Psoas muscle (tissue), 8 donors: ENCODE measurements around the gene DSE. TPM values are rescaled to one million over a fixed set of nuclear protein-coding genes. Genes with fewer than 3 reads are reported as not detected.

Source experiments
- ATAC-seq, 4 donors: fragments of 200-7000 bp; cut with Tn5 transposase; one replicate each; pipeline ENCODE4 v1.9.1; 2020; ENCODE audit warnings: moderate library complexity in 3 of 4, mild to moderate bottlenecking in 2 of 4
- DNase-seq, 2 donors: peaks; one replicate each; pipeline ENCODE4 v3.0.0-alpha.2; 2020
- H3K27ac ChIP-seq: fragments of 200-600 bp; one replicate; pipeline ENCODE4 v1.8.0; 2022
- H3K27me3 ChIP-seq, 3 donors: fragments of 200-600 bp in 1 of 3; one replicate each; pipeline versions ENCODE4 v1.6.1 to v1.8.0; 2013 to 2022; ENCODE audit warnings: low read length in 2 of 3, mild to moderate bottlenecking in 2 of 3, moderate library complexity in 1 of 3; ENCODE audit not compliant: insufficient read depth in 3 of 3
- H3K36me3 ChIP-seq, 2 donors: fragments of 200-600 bp in 1 of 2; one replicate each; pipeline versions ENCODE4 v1.6.1 to v1.8.0; 2013 to 2022; ENCODE audit warnings: low read depth in 1 of 2, mild to moderate bottlenecking in 1 of 2, moderate library complexity in 1 of 2; ENCODE audit not compliant: insufficient read depth in 1 of 2
- H3K4me1 ChIP-seq: fragments of 200-600 bp; one replicate; pipeline ENCODE4 v1.8.0; 2022
- H3K4me3 ChIP-seq: fragments of 200-600 bp; one replicate; pipeline ENCODE4 v1.8.0; 2022; ENCODE audit warnings: mild to moderate bottlenecking
- H3K9me3 ChIP-seq: fragments of 200-600 bp; one replicate; pipeline ENCODE4 v1.8.0; 2022
- WGBS, 3 donors: extraction: QIAGEN DNeasy Blood & Tissue Kit; methylation state at CpG; one replicate each; pipeline versions ENCODE4 v1.1.6 to v1.1.7; 2013; 5-methylcytosine and 5-hydroxymethylcytosine counted together
- intact Hi-C, 2 donors: fragments of 100-400 bp; cut with DNase I; formaldehyde crosslinking; loops; one replicate each; pipeline versions ENCODE4 v1.11.0 to v1.14.2; 2022
- polyA plus RNA-seq, 3 donors: library from polyadenylated mRNA; stranded (reverse); fragments of 200-250 nt; gene quantifications; one replicate each; pipeline ENCODE4 v1.2.3, GENCODE V29; 2013
- total RNA-seq, 4 donors: library from RNA; stranded (reverse); fragmentation: NEBNext Ultra II Directional in 2 of 4; extraction: Animal tissue kit (Norgen Biotek cat#: 25700) in 2 of 4; gene quantifications; one replicate each; pipeline versions ENCODE4 v1.2.1 to v1.2.4, GENCODE V29; 2021 to 2023
- TF ChIP-seq, protein P1 (sequence below): fragments of 200-600 bp; IDR thresholded peaks from one replicate; pipeline ENCODE4 v1.8.0; 2022; ENCODE audit warnings: antibody characterized with exemption
- donor health status: healthy with polysubstance abuse.
- donor health status: DM: no; HTN: no; CAD: no; lungs with moderate emphysema.
- donor health status: Bipolar disorder and iron deficiency.
- donor health status: healthy.
- donor health status: DM: yes; HTN: yes; CAD: no.
- donor health status: DM: no; HTN: no; CAD: no.
- donor health status: DM: no; HTN: no; CAD: no.
- donor health status: DM: yes; HTN: yes; CAD: no.

The DSE gene
- total and polyA plus RNA-seq, 7 donors, result 2.3 to 26.7 (median 9.6) TPM

DNA sequence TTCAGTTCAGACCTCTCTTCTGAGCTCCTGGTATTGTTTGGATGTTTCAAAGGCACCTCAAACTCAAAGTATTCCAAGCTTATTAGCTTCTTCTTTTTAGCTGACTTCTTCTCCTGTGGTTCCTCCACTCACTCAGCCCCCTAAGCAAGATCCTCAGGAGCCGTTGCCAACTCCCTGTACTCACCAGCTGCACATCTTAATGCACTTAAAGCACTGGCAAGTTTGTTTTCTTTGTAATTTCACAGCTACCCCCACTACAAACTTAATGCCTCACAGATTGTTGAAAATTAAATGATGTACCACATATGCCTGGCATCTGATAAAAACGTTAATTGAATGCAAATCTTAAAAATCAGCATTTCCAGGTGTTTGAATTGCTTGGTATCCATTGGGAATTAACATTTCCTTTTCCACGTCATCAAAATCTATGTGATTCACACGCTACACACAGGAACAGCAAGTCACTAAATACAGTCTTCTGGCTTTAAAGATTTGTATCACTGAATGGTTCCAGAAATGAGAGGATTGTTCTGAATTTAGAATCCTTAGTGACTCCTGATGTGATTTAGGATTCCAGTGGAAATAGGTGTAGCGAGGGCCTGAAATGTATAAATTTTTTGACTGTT lies 114.9 kb downstream of the DSE start:
- ATAC-seq (no peak), DNase-seq (no peak)
- no peak overlapping the region for H3K27ac ChIP-seq
- H3K4me1 ChIP-seq, result no peaks in the 10 kb centered on the region
- H3K9me3 ChIP-seq, result no peaks in the 10 kb centered on the region
- no peak overlapping the region for H3K4me3 ChIP-seq
- WGBS, 3 donors, result 41 to 44% (median 42%) methylated on average over 5 of the region's 5 CpGs
- H3K27me3 ChIP-seq, result no peaks in the 10 kb centered on the region
- TF ChIP-seq, protein P1, sequence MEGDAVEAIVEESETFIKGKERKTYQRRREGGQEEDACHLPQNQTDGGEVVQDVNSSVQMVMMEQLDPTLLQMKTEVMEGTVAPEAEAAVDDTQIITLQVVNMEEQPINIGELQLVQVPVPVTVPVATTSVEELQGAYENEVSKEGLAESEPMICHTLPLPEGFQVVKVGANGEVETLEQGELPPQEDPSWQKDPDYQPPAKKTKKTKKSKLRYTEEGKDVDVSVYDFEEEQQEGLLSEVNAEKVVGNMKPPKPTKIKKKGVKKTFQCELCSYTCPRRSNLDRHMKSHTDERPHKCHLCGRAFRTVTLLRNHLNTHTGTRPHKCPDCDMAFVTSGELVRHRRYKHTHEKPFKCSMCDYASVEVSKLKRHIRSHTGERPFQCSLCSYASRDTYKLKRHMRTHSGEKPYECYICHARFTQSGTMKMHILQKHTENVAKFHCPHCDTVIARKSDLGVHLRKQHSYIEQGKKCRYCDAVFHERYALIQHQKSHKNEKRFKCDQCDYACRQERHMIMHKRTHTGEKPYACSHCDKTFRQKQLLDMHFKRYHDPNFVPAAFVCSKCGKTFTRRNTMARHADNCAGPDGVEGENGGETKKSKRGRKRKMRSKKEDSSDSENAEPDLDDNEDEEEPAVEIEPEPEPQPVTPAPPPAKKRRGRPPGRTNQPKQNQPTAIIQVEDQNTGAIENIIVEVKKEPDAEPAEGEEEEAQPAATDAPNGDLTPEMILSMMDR, result no peak
- intact Hi-C loops, result no loop called here
- H3K36me3 ChIP-seq, result no peaks in the 10 kb centered on the region

DNA sequence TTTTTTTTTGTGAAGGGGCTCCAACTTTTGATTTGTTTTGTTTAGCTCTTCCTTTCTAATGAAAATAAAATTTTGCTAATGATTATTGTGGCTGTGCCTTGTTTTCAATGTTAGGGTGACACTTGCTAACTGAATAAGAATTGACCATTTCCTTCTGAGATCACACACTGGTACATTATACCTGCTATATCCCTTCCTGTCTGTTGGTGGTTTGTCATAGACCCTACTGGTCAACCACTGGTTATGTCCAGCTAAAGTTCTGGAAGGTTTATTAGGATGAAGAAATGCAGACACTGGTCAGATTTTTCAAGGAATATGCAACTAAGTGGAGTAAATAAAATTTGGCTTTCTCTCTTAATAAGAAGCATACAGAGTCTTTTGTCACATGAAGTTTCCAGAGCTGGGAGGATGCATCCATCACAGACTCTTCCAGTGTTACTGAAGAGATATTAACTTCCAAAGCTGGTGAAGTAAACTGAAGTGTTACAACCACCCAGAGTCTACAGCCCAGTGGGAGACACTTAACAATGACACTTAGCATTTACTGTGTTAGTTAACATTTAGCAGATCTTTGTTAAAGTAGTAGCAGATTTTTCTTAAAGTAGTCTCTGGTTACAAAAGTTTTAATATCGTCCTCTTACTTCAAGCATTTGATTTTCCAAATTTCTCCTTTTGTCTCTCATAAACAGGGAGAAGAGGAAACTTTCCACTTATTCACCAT lies 121.0 kb downstream of the DSE start:
- Histone ChIP-seq H3K9me3 (no peaks in the 10 kb centered on the region), H3K36me3 (no peaks in the 10 kb centered on the region), H3K27me3 (no peaks in the 10 kb centered on the region), H3K27ac (no peak overlapping the region), H3K4me3 (no peak overlapping the region), H3K4me1 (no peaks in the 10 kb centered on the region)
- DNase-seq (no peak), ATAC-seq (no peak)
- WGBS, 3 donors, result 82 to 94% (median 91%) methylated on average over 1 of the region's 1 CpG
- intact Hi-C loops, result no loop called here
- TF ChIP-seq, protein P1, result no peak

DNA sequence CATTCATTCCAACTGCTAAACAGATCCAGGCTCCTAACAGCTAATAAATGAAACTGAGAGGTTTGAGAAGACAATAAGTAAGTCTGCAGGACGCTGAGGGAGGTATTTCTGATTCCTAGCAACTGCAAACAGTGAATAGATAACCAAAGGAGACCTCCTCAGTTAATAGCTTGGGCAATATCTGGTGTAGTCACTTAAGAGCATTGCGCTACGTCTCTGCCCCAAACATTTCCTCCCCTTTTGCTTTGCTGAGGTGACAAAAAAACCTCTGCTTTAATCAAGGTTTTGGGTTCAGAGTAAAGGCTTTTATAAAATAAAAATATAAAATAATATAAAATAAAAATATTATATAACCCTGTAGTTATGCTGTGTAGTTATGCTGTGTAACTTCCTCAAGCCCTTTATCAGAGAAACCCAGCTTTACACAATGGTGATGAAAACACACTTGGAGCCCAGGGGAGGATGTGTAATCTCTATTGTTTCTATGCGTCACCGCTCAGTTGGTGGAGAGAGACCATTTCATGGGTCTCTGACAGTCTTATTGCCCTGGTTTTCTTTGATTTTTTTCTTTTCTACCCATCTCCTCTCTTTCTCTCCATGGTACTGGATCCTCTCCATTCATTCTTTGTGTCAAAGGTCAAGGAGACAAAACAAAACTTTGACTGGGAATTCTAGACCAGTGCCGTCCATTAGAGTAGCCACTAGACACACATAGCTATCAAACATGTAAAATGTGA lies 121.8 kb downstream of the DSE start:
- H3K36me3 ChIP-seq, result no peaks in the 10 kb centered on the region
- TF ChIP-seq, protein P1, result no peak
- no peak overlapping the region for H3K4me3 ChIP-seq
- H3K9me3 ChIP-seq, result no peaks in the 10 kb centered on the region
- ATAC-seq, result no peak
- no peaks in the 10 kb centered on the region for H3K27me3 ChIP-seq
- no peak for DNase-seq
- H3K27ac ChIP-seq, result no peak overlapping the region
- intact Hi-C loops, result no loop called here
- 65 to 77% (median 75%) methylated on average over 6 of the region's 6 CpGs for WGBS, 3 donors
- no peaks in the 10 kb centered on the region for H3K4me1 ChIP-seq

Other genes with a start within 250 kb of the DSE start
- gene COL10A1, start 244.8 kb upstream of the DSE start, total RNA-seq, result under 1 TPM in 1 of 4 donors, not detected in 3; 0.41 TPM
- gene COL10A1, start 244.8 kb upstream of the DSE start, polyA plus RNA-seq, result under 1 TPM in 1 of 3 donors, not detected in 2; 0.08 TPM
- gene TSPYL4, start 116.9 kb upstream of the DSE start, total RNA-seq, result 10 to 100 TPM in 1 of 4 donors, 1 to 10 TPM in 3; 3.8 to 10.1 (median 7.6) TPM
- gene TSPYL4, start 116.9 kb upstream of the DSE start, polyA plus RNA-seq, result 1 to 10 TPM; 2.8 to 6.6 (median 2.9) TPM
- 100 to 1,000 TPM in 3 of 4 donors, 10 to 100 TPM in 1; 96.3 to 174 (median 130) TPM for gene TSPYL1, start 91.0 kb upstream of the DSE start, total RNA-seq
- gene TSPYL1, start 91.0 kb upstream of the DSE start, polyA plus RNA-seq, result 10 to 100 TPM; 20.5 to 55.1 (median 23.3) TPM
- gene CALHM6, start 90.4 kb downstream of the DSE start, total RNA-seq, result under 1 TPM in 3 of 4 donors, not detected in 1; 0.50 to 0.84 (median 0.61) TPM
- gene CALHM6, start 90.4 kb downstream of the DSE start, polyA plus RNA-seq, result 1 to 10 TPM in 2 of 3 donors, under 1 TPM in 1; 0.97 to 2.1 (median 1.1) TPM
- 1 to 10 TPM in 1 of 4 donors, under 1 TPM in 3; 0.58 to 1.2 (median 0.82) TPM for gene CALHM5, start 140.7 kb downstream of the DSE start, total RNA-seq
- gene CALHM5, start 140.7 kb downstream of the DSE start, polyA plus RNA-seq, result under 1 TPM; 0.52 to 0.82 (median 0.73) TPM
- not detected for gene TRAPPC3L, start 174.7 kb downstream of the DSE start, total RNA-seq
- under 1 TPM; 0.03 to 0.16 (median 0.06) TPM for gene TRAPPC3L, start 174.7 kb downstream of the DSE start, polyA plus RNA-seq
- gene CALHM4, start 182.8 kb downstream of the DSE start, total RNA-seq, result 1 to 10 TPM in 1 of 4 donors, under 1 TPM in 2, not detected in 1; 0.27 to 1.2 (median 0.34) TPM
- gene CALHM4, start 182.8 kb downstream of the DSE start, polyA plus RNA-seq, result under 1 TPM in 2 of 3 donors, not detected in 1; 0.07 to 0.86 TPM
- 10 to 100 TPM; 49.5 to 71.4 (median 69.3) TPM for gene RWDD1, start 200.6 kb downstream of the DSE start, total RNA-seq
- 100 to 1,000 TPM in 1 of 3 donors, 10 to 100 TPM in 2; 72.0 to 153 (median 86.5) TPM for gene RWDD1, start 200.6 kb downstream of the DSE start, polyA plus RNA-seq
- gene RSPH4A, start 245.5 kb downstream of the DSE start, total RNA-seq, result under 1 TPM in 3 of 4 donors, not detected in 1; 0.21 to 0.71 (median 0.38) TPM
- gene RSPH4A, start 245.5 kb downstream of the DSE start, polyA plus RNA-seq, result under 1 TPM; 0.13 to 0.22 (median 0.14) TPM